Left lung (tissue), 10 donors: ENCODE data around the gene AIG1. TPM values are rescaled to one million over a fixed set of nuclear protein-coding genes. Genes with fewer than 3 reads are reported as not detected.

Source experiments
- ATAC-seq: fragments of 200-7000 bp; cut with Tn5 transposase; one replicate; pipeline ENCODE4 v1.9.1; 2020; ENCODE audit warnings: moderate library complexity
- DNase-seq, 4 donors: peaks; one replicate each; pipeline ENCODE4 v3.0.0-alpha.2; 2013 to 2020
- H3K27ac ChIP-seq, 2 donors: fragments of 200-600 bp; sonication (generic) in 1 of 2; one replicate each; pipeline versions ENCODE4 v1.5.0 to v1.8.0; 2020 to 2021
- H3K27me3 ChIP-seq, 2 donors: fragments of 200-600 bp; sonication (generic) in 1 of 2; one replicate each; pipeline versions ENCODE4 v1.5.0 to v1.8.0; 2020 to 2021
- H3K36me3 ChIP-seq, 2 donors: fragments of 200-600 bp; sonication (generic) in 1 of 2; one replicate each; pipeline versions ENCODE4 v1.5.0 to v1.8.0; 2020 to 2021
- H3K4me1 ChIP-seq, 2 donors: fragments of 200-600 bp; one replicate each; pipeline ENCODE4 v1.8.0; 2021
- H3K4me3 ChIP-seq, 2 donors: fragments of 200-600 bp; sonication (generic) in 1 of 2; one replicate each; pipeline versions ENCODE4 v1.5.0 to v1.8.0; 2020 to 2021; ENCODE audit warnings: mild to moderate bottlenecking in 1 of 2
- H3K9me3 ChIP-seq, 2 donors: fragments of 200-600 bp; sonication (generic) in 1 of 2; one replicate each; pipeline versions ENCODE4 v1.5.0 to v1.8.0; 2020 to 2021
- intact Hi-C, 2 donors: fragments of 100-400 bp; cut with DNase I; formaldehyde crosslinking; loops; one replicate each; pipeline versions ENCODE4 v1.11.2 to v1.14.2; 2022
- polyA plus RNA-seq, 6 donors: library from polyadenylated mRNA; unstranded; fragments of 120-200 nt; gene quantifications; one replicate each; pipeline ENCODE4 v1.2.1, GENCODE V29; 2013; ENCODE audit not compliant: insufficient read length in 6 of 6
- total RNA-seq, 2 donors: library from RNA; stranded (reverse); fragmentation: NEBNext Ultra II Directional; extraction: Animal tissue kit (Norgen Biotek cat#: 25700); gene quantifications; one replicate each; pipeline ENCODE4 v1.2.1, GENCODE V29; 2021
- TF ChIP-seq, protein P1 (sequence below), 2 donors: fragments of 200-600 bp; sonication (generic) in 1 of 2; IDR thresholded peaks; one replicate each; pipeline versions ENCODE4 v1.5.0 to v1.8.0; 2021; ENCODE audit warnings: antibody characterized with exemption in 2 of 2
- donor health status: DM: no; HTN: yes; CAD: no.
- donor health status: DM: no; HTN: no; CAD: no.

Gene AIG1
- total and polyA plus RNA-seq, 8 donors = 34.7 to 45.4 (median 36.8) TPM

DNA sequence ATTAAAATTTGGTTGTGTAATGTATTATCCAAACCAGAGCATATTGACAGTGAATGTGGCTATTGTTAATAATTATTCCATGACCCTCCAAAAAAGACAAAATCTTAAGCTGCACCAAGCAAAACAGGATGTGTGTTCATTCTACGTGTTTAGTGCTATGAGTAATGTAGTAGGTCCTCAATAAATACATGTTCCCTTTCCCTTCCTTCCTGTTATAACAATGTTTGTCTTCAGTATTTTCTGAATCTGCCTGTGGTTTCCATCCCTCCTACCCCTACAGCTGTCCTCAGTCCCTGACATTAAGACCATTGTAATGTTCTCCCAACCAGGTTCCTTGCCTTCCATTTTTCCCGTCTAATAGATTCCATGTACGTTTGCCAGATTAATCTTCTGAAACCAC, 163.8 kb downstream of the AIG1 start:
- Histone ChIP-seq H3K27me3 (no peaks in the 10 kb centered on the region), H3K4me3 (no peak overlapping the region), H3K27ac (no peak overlapping the region), H3K36me3 (no peaks in the 10 kb centered on the region), H3K4me1 (no peaks in the 10 kb centered on the region), H3K9me3 (no peaks in the 10 kb centered on the region)
- TF ChIP-seq, protein P1, sequence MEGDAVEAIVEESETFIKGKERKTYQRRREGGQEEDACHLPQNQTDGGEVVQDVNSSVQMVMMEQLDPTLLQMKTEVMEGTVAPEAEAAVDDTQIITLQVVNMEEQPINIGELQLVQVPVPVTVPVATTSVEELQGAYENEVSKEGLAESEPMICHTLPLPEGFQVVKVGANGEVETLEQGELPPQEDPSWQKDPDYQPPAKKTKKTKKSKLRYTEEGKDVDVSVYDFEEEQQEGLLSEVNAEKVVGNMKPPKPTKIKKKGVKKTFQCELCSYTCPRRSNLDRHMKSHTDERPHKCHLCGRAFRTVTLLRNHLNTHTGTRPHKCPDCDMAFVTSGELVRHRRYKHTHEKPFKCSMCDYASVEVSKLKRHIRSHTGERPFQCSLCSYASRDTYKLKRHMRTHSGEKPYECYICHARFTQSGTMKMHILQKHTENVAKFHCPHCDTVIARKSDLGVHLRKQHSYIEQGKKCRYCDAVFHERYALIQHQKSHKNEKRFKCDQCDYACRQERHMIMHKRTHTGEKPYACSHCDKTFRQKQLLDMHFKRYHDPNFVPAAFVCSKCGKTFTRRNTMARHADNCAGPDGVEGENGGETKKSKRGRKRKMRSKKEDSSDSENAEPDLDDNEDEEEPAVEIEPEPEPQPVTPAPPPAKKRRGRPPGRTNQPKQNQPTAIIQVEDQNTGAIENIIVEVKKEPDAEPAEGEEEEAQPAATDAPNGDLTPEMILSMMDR (IDR thresholded peaks at IDR 0.05) = no peak
- intact Hi-C loops = no loop called here
- ATAC-seq (no peak), DNase-seq (no peak)

DNA sequence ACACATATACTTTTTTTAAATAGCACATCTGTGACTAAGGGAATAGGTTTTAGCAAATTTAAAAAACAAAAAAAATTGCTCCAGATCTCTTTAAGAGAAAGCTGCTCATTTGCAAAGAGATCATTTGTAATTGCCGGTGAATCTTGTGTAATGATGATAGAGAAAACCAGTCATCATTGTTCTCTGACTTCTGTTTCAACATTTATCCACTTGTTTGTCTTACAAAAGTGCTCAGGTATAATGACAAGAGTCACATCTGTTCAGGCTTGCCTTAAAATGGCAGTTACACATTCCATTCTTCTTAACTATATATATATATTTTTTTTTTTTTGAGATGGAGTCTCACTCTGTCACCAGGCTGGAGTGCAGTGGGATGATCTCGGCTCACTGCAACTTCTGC, 165.2 kb downstream of the AIG1 start:
- H3K27ac ChIP-seq = no peak overlapping the region
- no peaks in the 10 kb centered on the region for H3K36me3 ChIP-seq
- TF ChIP-seq, protein P1 (IDR thresholded peaks at IDR 0.05) = no peak
- H3K4me1 ChIP-seq = no peaks in the 10 kb centered on the region
- H3K4me3 ChIP-seq = no peak overlapping the region
- no peaks in the 10 kb centered on the region for H3K9me3 ChIP-seq
- intact Hi-C loops = no loop called here
- no peak for ATAC-seq
- DNase-seq = no peak
- no peaks in the 10 kb centered on the region for H3K27me3 ChIP-seq

DNA sequence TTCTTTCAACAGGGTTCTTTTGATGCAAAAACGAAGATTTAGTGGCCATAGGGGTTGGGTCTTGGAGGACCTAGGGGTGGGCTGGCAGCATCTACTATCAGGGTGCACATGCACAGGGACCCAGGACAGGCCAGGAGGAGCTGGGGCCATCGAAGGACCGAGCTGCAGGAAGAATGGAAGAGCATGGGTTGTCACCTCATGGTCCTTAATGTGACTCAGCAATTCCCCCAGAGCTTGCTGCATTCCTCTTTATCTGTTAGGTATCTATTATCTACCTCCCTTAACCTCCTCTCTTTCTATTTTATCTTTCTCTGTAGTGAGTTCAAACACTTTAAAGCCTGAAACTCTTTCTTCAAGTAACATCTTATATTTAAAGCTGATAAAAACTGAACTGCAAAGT, 167.0 kb downstream of the AIG1 start:
- Histone ChIP-seq H3K4me1 (no peaks in the 10 kb centered on the region), H3K9me3 (no peaks in the 10 kb centered on the region), H3K4me3 (no peak overlapping the region), H3K27ac (no peak overlapping the region), H3K27me3 (no peaks in the 10 kb centered on the region), H3K36me3 (no peaks in the 10 kb centered on the region)
- intact Hi-C loops = no loop called here
- TF ChIP-seq, protein P1 (IDR thresholded peaks at IDR 0.05) = no peak
- no peak for ATAC-seq
- no peak for DNase-seq

DNA sequence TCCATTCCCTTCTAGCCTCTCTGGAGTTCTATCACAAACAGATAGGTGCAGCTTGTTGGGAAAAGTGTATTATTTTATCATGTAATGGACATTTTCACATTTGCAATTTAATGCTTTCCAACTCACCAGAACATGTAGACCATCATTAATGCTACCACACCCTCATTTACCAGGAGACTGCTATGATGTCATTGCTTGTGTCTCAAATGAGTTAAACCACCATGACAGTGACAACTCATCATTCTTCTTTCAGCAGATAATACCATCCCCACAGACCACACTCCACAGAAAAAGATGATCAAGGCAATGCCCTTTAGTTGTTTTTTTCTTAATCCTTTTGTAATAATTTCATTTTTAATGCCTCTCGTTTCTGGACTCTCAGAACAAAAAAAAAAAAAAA, 168.7 kb downstream of the AIG1 start:
- DNase-seq (no peak), ATAC-seq (no peak)
- H3K27ac ChIP-seq = no peak overlapping the region
- TF ChIP-seq, protein P1 (IDR thresholded peaks at IDR 0.05) = no peak
- no peaks in the 10 kb centered on the region for H3K4me1 ChIP-seq
- intact Hi-C loops = no loop called here
- H3K9me3 ChIP-seq = no peaks in the 10 kb centered on the region
- H3K27me3 ChIP-seq = no peaks in the 10 kb centered on the region
- no peak overlapping the region for H3K4me3 ChIP-seq
- no peaks in the 10 kb centered on the region for H3K36me3 ChIP-seq

DNA sequence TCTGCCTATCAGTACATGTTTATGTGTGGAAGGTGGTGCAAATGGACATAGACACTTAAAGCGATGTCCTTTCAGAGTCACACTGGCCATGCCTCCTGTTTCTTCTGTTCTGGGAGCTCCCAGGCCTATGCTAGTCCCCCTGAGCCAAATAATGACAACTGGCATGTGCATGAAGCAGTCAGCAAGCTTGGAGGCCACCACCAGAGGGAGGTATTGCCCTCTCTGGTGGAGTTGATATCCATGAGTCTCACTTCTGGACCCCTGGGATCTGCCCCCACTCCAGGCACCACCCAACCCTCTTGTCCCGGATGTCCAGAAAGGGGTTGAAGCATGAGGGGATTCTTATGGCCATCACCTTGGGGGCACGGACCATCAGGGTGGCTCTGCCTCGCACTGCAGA, 172.2 kb downstream of the AIG1 start:
- H3K9me3 ChIP-seq = no peaks in the 10 kb centered on the region
- H3K4me1 ChIP-seq = no peaks in the 10 kb centered on the region
- no peak overlapping the region for H3K27ac ChIP-seq
- no peaks in the 10 kb centered on the region for H3K36me3 ChIP-seq
- TF ChIP-seq, protein P1 (IDR thresholded peaks at IDR 0.05) = peak; percentile 34 to 35
- DNase-seq = no peak
- ATAC-seq = peak; percentile 77
- no peaks in the 10 kb centered on the region for H3K27me3 ChIP-seq
- intact Hi-C loops = no loop called here
- no peak overlapping the region for H3K4me3 ChIP-seq
